PC-9 (cell line): ENCODE results near the gene FOXP1. TPM values are rescaled to one million over a fixed set of nuclear protein-coding genes. Genes with fewer than 3 reads are reported as not detected.

ENCODE experiments used
- BruUV-seq: library from RNA; stranded (reverse); fragments of 400-500 nt; replicated peaks from 2 replicates; lab custom pipeline; 2021; lab: Mats Ljungman, UMichigan
- CTCF ChIA-PET: fragments of 300-600 bp; sonication (Branson Sonifier 250); formaldehyde crosslinking; loops from one replicate; lab custom pipeline; 2022; ENCODE audit warnings: antibody characterized with exemption; lab: Charles Lee
- POLR2A ChIA-PET: fragments of 300-600 bp; sonication (Branson Sonifier 250); formaldehyde crosslinking; loops from one replicate; lab custom pipeline; 2022; ENCODE audit warnings: antibody characterized with exemption; ENCODE audit not compliant: unreplicated experiment; lab: Charles Lee
- DNase-seq, 2 experiments: peaks; one replicate each; pipeline versions ENCODE4 v3.0.0 to v3.0.0-alpha.2; 2015 to 2022; ENCODE audit warnings: mixed read lengths in 1 of 2
- H2AFZ ChIP-seq: fragments of 200-600 bp; sonication (generic); 2 replicates; pipeline ENCODE4 v1.8.1; 2017; ENCODE audit warnings: antibody characterized with exemption
- H3F3A ChIP-seq: fragments of 200-600 bp; sonication (generic); 2 replicates; pipeline ENCODE4 v1.8.1; 2017; ENCODE audit warnings: antibody characterized with exemption, mild to moderate bottlenecking, low read depth; ENCODE audit not compliant: insufficient read depth
- H3K27ac ChIP-seq: fragments of 200-600 bp; sonication (generic); 2 replicates; pipeline ENCODE4 v1.6.1; 2016; ENCODE audit warnings: mixed run types
- H3K27me3 ChIP-seq: fragments of 200-600 bp; sonication (generic); 2 replicates; pipeline ENCODE4 v1.6.1; 2016; ENCODE audit warnings: low read depth, mixed run types; ENCODE audit not compliant: insufficient read depth
- H3K36me3 ChIP-seq: fragments of 200-600 bp; sonication (generic); 2 replicates; pipeline ENCODE4 v1.6.1; 2016; ENCODE audit warnings: low read depth, mixed run types
- H3K4me1 ChIP-seq: fragments of 200-600 bp; sonication (generic); replicated peaks from 2 replicates; pipeline ENCODE4 v1.6.1; 2016; ENCODE audit warnings: mixed run types; ENCODE audit not compliant: insufficient read depth
- H3K4me2 ChIP-seq: fragments of 200-600 bp; sonication (generic); 2 replicates; pipeline ENCODE4 v1.6.1; 2017; ENCODE audit warnings: mixed run types
- H3K4me3 ChIP-seq: fragments of 200-600 bp; sonication (generic); 2 replicates; pipeline ENCODE4 v1.6.1; 2016; ENCODE audit warnings: mixed run types
- H3K79me2 ChIP-seq: fragments of 200-600 bp; sonication (generic); 2 replicates; pipeline ENCODE4 v1.6.1; 2017; ENCODE audit warnings: low read depth, mixed run types
- H3K9me2 ChIP-seq: fragments of 200-600 bp; sonication (generic); 2 replicates; pipeline ENCODE4 v1.8.1; 2017; ENCODE audit warnings: mild to moderate bottlenecking; ENCODE audit not compliant: insufficient read depth
- H3K9me3 ChIP-seq: fragments of 200-600 bp; sonication (generic); 2 replicates; pipeline ENCODE4 v1.8.1; 2016; ENCODE audit warnings: low read depth; ENCODE audit not compliant: insufficient read depth
- H4K20me1 ChIP-seq: fragments of 200-600 bp; sonication (generic); 2 replicates; pipeline ENCODE4 v1.8.1; 2017; ENCODE audit not compliant: insufficient read depth
- EZH2 ChIP-seq: fragments of 200-600 bp; sonication (generic); IDR thresholded peaks from 2 replicates; pipeline ENCODE4 v1.8.0; 2017; ENCODE audit warnings: antibody characterized with exemption, low read depth
- intact Hi-C: fragments of 100-400 bp; cut with micrococcal nuclease; formaldehyde crosslinking; loops from one replicate; pipeline ENCODE4 v1.10.0; 2022; ENCODE audit not compliant: unreplicated experiment
- total RNA-seq: library from RNA; stranded (reverse); gene quantifications from 2 replicates; pipeline ENCODE4 v1.2.3, GENCODE V29; 2021
- TF ChIP-seq, protein P1 (sequence below): fragments of 200-600 bp; sonication (generic); conservative IDR thresholded peaks from 2 replicates; pipeline ENCODE4 v1.6.1; 2017; ENCODE audit warnings: mixed run types, antibody characterized with exemption, mild to moderate bottlenecking, moderate library complexity

FOXP1 gene
- total RNA-seq, 1 experiment from 2014 or later: 33.3 TPM

- H3K36me3 ChIP-seq: no peaks in the 10 kb centered on the region
- no TSS peak for BruUV-seq
- ChIA-PET POLR2A (no interaction called here), CTCF (no interaction called here)
- no peaks in the 10 kb centered on the region for H3K9me3 ChIP-seq
- no peaks in the 10 kb centered on the region for H3K9me2 ChIP-seq
- no peaks in the 10 kb centered on the region for H3K79me2 ChIP-seq
- H3K27me3 ChIP-seq: no peaks in the 10 kb centered on the region
- H3F3A ChIP-seq: no peaks in the 10 kb centered on the region
- no peak overlapping the region for H3K4me2 ChIP-seq
- no peak overlapping the region for H2AFZ ChIP-seq
- intact Hi-C loops: no loop called here
- H4K20me1 ChIP-seq: no peaks in the 10 kb centered on the region
- TF ChIP-seq, protein P1, sequence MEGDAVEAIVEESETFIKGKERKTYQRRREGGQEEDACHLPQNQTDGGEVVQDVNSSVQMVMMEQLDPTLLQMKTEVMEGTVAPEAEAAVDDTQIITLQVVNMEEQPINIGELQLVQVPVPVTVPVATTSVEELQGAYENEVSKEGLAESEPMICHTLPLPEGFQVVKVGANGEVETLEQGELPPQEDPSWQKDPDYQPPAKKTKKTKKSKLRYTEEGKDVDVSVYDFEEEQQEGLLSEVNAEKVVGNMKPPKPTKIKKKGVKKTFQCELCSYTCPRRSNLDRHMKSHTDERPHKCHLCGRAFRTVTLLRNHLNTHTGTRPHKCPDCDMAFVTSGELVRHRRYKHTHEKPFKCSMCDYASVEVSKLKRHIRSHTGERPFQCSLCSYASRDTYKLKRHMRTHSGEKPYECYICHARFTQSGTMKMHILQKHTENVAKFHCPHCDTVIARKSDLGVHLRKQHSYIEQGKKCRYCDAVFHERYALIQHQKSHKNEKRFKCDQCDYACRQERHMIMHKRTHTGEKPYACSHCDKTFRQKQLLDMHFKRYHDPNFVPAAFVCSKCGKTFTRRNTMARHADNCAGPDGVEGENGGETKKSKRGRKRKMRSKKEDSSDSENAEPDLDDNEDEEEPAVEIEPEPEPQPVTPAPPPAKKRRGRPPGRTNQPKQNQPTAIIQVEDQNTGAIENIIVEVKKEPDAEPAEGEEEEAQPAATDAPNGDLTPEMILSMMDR: no peak
- TF ChIP-seq EZH2: no peak
- no peak overlapping the region for H3K27ac ChIP-seq
- no peak for DNase-seq
- peaks cover 16% of the 10 kb centered on the region for H3K4me1 ChIP-seq
- H3K4me3 ChIP-seq: no peak overlapping the region
Observed at GRCh38 chr3:71451060-71451459, 132.5 kb downstream of the FOXP1 start.

DNA sequence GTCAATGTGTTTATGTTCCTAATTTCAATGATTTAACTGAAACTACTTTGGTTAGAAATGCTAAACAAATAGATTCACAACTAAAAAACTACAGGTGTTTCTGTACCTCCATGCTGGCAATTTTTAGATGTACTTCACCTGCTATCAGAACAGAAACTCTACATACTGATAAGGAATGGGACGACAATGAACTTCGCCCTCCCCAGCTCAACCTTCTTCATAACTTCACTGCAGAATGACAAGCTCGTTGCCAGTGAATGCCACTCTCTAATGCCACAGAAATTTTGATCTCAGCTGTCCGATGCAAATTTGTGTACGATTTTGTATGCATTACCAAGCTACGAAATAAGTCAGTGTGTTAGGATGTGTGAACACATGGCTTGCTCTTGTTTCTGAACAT, 133.4 kb downstream of the FOXP1 start:
- ChIA-PET CTCF (no interaction called here), POLR2A (no interaction called here)
- Histone ChIP-seq H3K4me2 (no peak overlapping the region), H4K20me1 (no peaks in the 10 kb centered on the region), H3K4me1 (peaks cover 16% of the 10 kb centered on the region), H3K36me3 (no peaks in the 10 kb centered on the region), H3K9me3 (no peaks in the 10 kb centered on the region), H3F3A (no peaks in the 10 kb centered on the region), H3K27me3 (no peaks in the 10 kb centered on the region), H3K79me2 (no peaks in the 10 kb centered on the region), H3K4me3 (no peak overlapping the region), H2AFZ (no peak overlapping the region), H3K27ac (no peak overlapping the region), H3K9me2 (no peaks in the 10 kb centered on the region)
- intact Hi-C loops: no loop called here
- DNase-seq: no peak
- TF ChIP-seq, protein P1: no peak
- TF ChIP-seq EZH2: no peak
- BruUV-seq: no TSS peak

DNA sequence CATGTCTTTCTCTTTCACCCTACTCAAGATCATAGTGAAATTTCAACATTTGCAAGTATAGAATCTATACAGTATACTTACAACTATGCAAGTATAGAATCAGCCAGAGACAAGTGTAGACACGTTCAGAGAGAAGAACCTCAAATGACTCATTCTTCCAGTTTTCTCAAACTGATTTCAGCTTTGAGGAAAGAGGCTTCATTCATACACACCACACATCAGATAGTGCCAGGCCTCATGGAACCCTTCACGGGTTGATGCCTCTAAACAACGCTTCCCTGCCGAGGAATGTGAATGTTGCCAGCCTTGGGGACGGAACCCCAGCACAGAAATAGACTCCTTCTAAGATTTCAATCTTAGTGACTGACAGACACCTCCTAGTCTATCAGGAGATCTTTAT, 135.7 kb downstream of the FOXP1 start:
- H3K4me2 ChIP-seq: no peak overlapping the region
- H3K27me3 ChIP-seq: no peaks in the 10 kb centered on the region
- ChIA-PET POLR2A (no interaction called here), CTCF (no interaction called here)
- no peaks in the 10 kb centered on the region for H3K9me3 ChIP-seq
- no TSS peak for BruUV-seq
- H3K27ac ChIP-seq: no peak overlapping the region
- no peaks in the 10 kb centered on the region for H3K9me2 ChIP-seq
- no peak for DNase-seq
- H3K36me3 ChIP-seq: no peaks in the 10 kb centered on the region
- intact Hi-C loops: no loop called here
- H3K4me1 ChIP-seq: no peaks in the 10 kb centered on the region
- no peaks in the 10 kb centered on the region for H3F3A ChIP-seq
- no peaks in the 10 kb centered on the region for H4K20me1 ChIP-seq
- TF ChIP-seq, protein P1: no peak
- no peak for TF ChIP-seq EZH2
- H2AFZ ChIP-seq: no peak overlapping the region
- H3K79me2 ChIP-seq: no peaks in the 10 kb centered on the region
- H3K4me3 ChIP-seq: no peak overlapping the region
